Measurements from ENCODE around the gene NAMPT.
"Not testable (repeated sequence)": the region's sequence is repeated elsewhere in the genome, so short reads cannot be mapped to it uniquely, and the experiment has no call there.

Gene NAMPT

DNA sequence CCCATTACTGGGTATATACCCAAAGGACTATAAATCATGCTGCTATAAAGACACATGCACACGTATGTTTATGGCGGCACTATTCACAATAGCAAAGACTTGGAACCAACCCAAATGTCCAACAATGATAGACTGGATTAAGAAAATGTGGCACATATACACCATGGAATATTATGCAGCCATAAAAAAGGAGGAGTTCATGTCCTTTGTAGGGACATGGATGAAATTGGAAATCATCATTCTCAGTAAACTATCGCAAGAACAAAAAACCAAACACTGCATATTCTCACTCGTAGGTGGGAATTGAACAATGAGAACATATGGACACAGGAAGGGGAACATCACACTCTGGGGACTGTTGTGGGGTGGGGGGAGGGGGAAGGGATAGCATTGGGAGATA is 13.8 kb upstream of the NAMPT start:
- not testable (repeated sequence) for H3K9ac ChIP-seq (ENCODE audit: low read length); H3K4me1 ChIP-seq (ENCODE audit: control insufficient read depth, insufficient read depth, low read length); H3K4me3 ChIP-seq (ENCODE audit: low read depth, low read length); H3K9me3 ChIP-seq (ENCODE audit: control insufficient read depth, insufficient read depth, low read depth, low read length); H3K27me3 ChIP-seq (ENCODE audit: control insufficient read depth, insufficient read depth, low read length); H3K36me3 ChIP-seq (ENCODE audit: control insufficient read depth, insufficient read depth, low read length); H3K27ac ChIP-seq (ENCODE audit: low read depth, low read length)

- H3K36me3 ChIP-seq (ENCODE audit: control insufficient read depth, insufficient read depth, low read length); H3K9me3 ChIP-seq (ENCODE audit: control insufficient read depth, insufficient read depth, low read depth, low read length); H3K27me3 ChIP-seq (ENCODE audit: control insufficient read depth, insufficient read depth, low read length); H3K9ac ChIP-seq (ENCODE audit: low read length); H3K27ac ChIP-seq (ENCODE audit: low read depth, low read length); H3K4me1 ChIP-seq (ENCODE audit: control insufficient read depth, insufficient read depth, low read length); H3K4me3 ChIP-seq (ENCODE audit: low read depth, low read length): not testable (repeated sequence)
These were observed 13.4 kb upstream of the NAMPT start for GRCh38 chr7:106298155-106298554.

DNA sequence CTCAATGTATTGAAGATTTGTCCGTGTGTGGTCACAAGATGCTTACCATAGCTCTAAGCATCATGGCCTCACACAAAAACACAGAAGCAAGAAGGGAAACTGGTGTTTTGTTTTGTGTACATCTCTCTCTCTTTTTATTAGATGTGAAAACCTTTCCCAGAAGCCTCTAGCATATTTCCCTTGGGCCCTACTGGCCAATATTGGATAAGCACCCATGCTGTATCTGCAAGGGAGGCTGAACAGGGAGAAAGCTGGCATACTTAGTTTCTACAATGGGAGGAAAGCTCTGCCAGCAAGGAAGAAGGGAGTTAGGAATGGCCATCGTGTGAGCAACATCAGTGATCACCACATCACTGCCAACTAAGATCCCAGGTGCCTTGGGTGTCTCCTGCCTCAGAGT is 9.6 kb upstream of the NAMPT start:
- no peaks in the 10 kb centered on the region for H3K27me3 ChIP-seq (ENCODE audit: control insufficient read depth, insufficient read depth, low read length)
- no peaks in the 10 kb centered on the region for H3K36me3 ChIP-seq (ENCODE audit: control insufficient read depth, insufficient read depth, low read length)
- H3K9ac ChIP-seq (ENCODE audit: low read length): no peak overlapping the region
- peaks cover 6% of the 10 kb centered on the region; the same call in 1 of the 2 replicates for H3K9me3 ChIP-seq (ENCODE audit: control insufficient read depth, insufficient read depth, low read depth, low read length)
- no peak overlapping the region for H3K4me3 ChIP-seq (ENCODE audit: low read depth, low read length)
- no peak overlapping the region for H3K27ac ChIP-seq (ENCODE audit: low read depth, low read length)
- H3K4me1 ChIP-seq (ENCODE audit: control insufficient read depth, insufficient read depth, low read length): no peaks in the 10 kb centered on the region

DNA sequence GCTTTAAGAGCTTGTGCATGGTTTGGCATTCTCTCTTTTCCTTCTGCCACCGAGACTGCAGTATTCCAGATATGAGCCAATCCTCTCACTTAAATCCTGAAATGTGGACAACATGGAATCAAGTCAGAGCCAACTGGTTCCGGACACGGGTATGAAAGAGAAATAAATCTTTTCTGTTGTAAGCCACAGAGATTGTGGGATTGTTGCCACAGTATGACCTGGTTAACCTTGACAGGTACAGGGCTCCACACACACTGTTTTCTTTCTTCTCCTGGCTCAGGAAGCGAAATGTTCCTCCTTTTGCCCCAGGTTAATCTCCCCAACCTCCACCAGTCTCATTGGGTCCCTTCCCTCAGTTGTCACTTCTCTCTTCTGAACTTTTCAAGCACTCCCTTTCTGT is 6.5 kb upstream of the NAMPT start:
- Histone ChIP-seq H3K9me3 (ENCODE audit: control insufficient read depth, insufficient read depth, low read depth, low read length) (peaks cover 6% of the 10 kb centered on the region; the same call in 1 of the 2 replicates), H3K4me1 (ENCODE audit: control insufficient read depth, insufficient read depth, low read length) (no peaks in the 10 kb centered on the region), H3K36me3 (ENCODE audit: control insufficient read depth, insufficient read depth, low read length) (no peaks in the 10 kb centered on the region), H3K4me3 (ENCODE audit: low read depth, low read length) (no peak overlapping the region), H3K9ac (ENCODE audit: low read length) (no peak overlapping the region), H3K27me3 (ENCODE audit: control insufficient read depth, insufficient read depth, low read length) (no peaks in the 10 kb centered on the region), H3K27ac (ENCODE audit: low read depth, low read length) (no peak overlapping the region)

- peaks cover 6% of the 10 kb centered on the region; the same call in 1 of the 2 replicates for H3K9me3 ChIP-seq (ENCODE audit: control insufficient read depth, insufficient read depth, low read depth, low read length)
- no peak overlapping the region for H3K4me3 ChIP-seq (ENCODE audit: low read depth, low read length)
- no peaks in the 10 kb centered on the region for H3K36me3 ChIP-seq (ENCODE audit: control insufficient read depth, insufficient read depth, low read length)
- H3K4me1 ChIP-seq (ENCODE audit: control insufficient read depth, insufficient read depth, low read length): peaks cover 6% of the 10 kb centered on the region; the same call in 1 of the 2 replicates
- no peak overlapping the region for H3K27ac ChIP-seq (ENCODE audit: low read depth, low read length)
- no peaks in the 10 kb centered on the region for H3K27me3 ChIP-seq (ENCODE audit: control insufficient read depth, insufficient read depth, low read length)
- no peak overlapping the region for H3K9ac ChIP-seq (ENCODE audit: low read length)
These were observed 5.5 kb upstream of the NAMPT start for GRCh38 chr7:106290319-106290718.

- Histone ChIP-seq H3K4me1 (ENCODE audit: control insufficient read depth, insufficient read depth, low read length) (peaks cover 6% of the 10 kb centered on the region; the same call in 1 of the 2 replicates), H3K36me3 (ENCODE audit: control insufficient read depth, insufficient read depth, low read length) (no peaks in the 10 kb centered on the region), H3K27me3 (ENCODE audit: control insufficient read depth, insufficient read depth, low read length) (no peaks in the 10 kb centered on the region), H3K4me3 (ENCODE audit: low read depth, low read length) (no peak overlapping the region), H3K27ac (ENCODE audit: low read depth, low read length) (no peak overlapping the region), H3K9me3 (ENCODE audit: control insufficient read depth, insufficient read depth, low read depth, low read length) (peaks cover 6% of the 10 kb centered on the region; the same call in 1 of the 2 replicates), H3K9ac (ENCODE audit: low read length) (no peak overlapping the region)
These were observed 5.1 kb upstream of the NAMPT start for GRCh38 chr7:106289848-106290247.

GRCh38 chr7:106288263-106288662 is 3.5 kb upstream of the NAMPT start:
- H3K36me3 ChIP-seq (ENCODE audit: control insufficient read depth, insufficient read depth, low read length): no peaks in the 10 kb centered on the region

DNA sequence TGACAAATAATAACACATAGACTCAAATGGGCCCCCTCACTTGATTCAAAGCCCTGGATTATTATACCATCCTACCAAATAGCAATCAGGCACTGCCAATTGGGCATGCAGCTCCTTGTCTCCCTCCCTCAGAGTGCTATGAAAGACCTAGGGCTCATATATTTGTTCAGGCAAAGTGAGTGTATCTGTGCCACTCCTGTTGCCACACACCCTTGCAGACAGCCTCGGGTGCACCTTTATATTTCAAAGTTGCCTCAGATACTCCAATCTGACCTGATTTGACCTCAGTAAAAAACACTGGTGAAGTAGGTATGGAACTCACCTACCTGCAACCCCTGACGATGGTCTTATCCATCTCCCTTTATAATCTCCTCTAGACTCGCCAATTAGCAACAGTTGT is 3.0 kb upstream of the NAMPT start:
- peaks cover 9% of the 10 kb centered on the region for H3K4me1 ChIP-seq (ENCODE audit: control insufficient read depth, insufficient read depth, low read length)
- H3K36me3 ChIP-seq (ENCODE audit: control insufficient read depth, insufficient read depth, low read length): no peaks in the 10 kb centered on the region
- H3K27ac ChIP-seq (ENCODE audit: low read depth, low read length): no peak overlapping the region
- H3K4me3 ChIP-seq (ENCODE audit: low read depth, low read length): no peak overlapping the region
- no peak overlapping the region for H3K9ac ChIP-seq (ENCODE audit: low read length)
- H3K27me3 ChIP-seq (ENCODE audit: control insufficient read depth, insufficient read depth, low read length): no peaks in the 10 kb centered on the region
- no peaks in the 10 kb centered on the region for H3K9me3 ChIP-seq (ENCODE audit: control insufficient read depth, insufficient read depth, low read depth, low read length)

More at GRCh38 chr7:106288263-106288662, 3.5 kb upstream of the NAMPT start:
- H3K9ac ChIP-seq (ENCODE audit: low read length): no peak overlapping the region
- H3K9me3 ChIP-seq (ENCODE audit: control insufficient read depth, insufficient read depth, low read depth, low read length): peaks cover 3% of the 10 kb centered on the region; the same call in 1 of the 2 replicates
- no peaks in the 10 kb centered on the region for H3K27me3 ChIP-seq (ENCODE audit: control insufficient read depth, insufficient read depth, low read length)
- H3K4me1 ChIP-seq (ENCODE audit: control insufficient read depth, insufficient read depth, low read length): peaks cover 6% of the 10 kb centered on the region; the same call in 1 of the 2 replicates
- no peak overlapping the region for H3K27ac ChIP-seq (ENCODE audit: low read depth, low read length)
- no peak overlapping the region for H3K4me3 ChIP-seq (ENCODE audit: low read depth, low read length)

- H3K27ac ChIP-seq (ENCODE audit: low read depth, low read length): peak overlapping the region; percentile 11; the same call in 1 of the 2 replicates
- no peaks in the 10 kb centered on the region for H3K9me3 ChIP-seq (ENCODE audit: control insufficient read depth, insufficient read depth, low read depth, low read length)
- peak overlapping the region; percentile 86 for H3K9ac ChIP-seq (ENCODE audit: low read length)
- H3K36me3 ChIP-seq (ENCODE audit: control insufficient read depth, insufficient read depth, low read length): no peaks in the 10 kb centered on the region
- H3K4me3 ChIP-seq (ENCODE audit: low read depth, low read length): peak overlapping the region; percentile 68
- peaks cover 17% of the 10 kb centered on the region for H3K4me1 ChIP-seq (ENCODE audit: control insufficient read depth, insufficient read depth, low read length)
- no peaks in the 10 kb centered on the region for H3K27me3 ChIP-seq (ENCODE audit: control insufficient read depth, insufficient read depth, low read length)
These were observed 1.2 kb upstream of the NAMPT start for GRCh38 chr7:106285855-106286492.

DNA sequence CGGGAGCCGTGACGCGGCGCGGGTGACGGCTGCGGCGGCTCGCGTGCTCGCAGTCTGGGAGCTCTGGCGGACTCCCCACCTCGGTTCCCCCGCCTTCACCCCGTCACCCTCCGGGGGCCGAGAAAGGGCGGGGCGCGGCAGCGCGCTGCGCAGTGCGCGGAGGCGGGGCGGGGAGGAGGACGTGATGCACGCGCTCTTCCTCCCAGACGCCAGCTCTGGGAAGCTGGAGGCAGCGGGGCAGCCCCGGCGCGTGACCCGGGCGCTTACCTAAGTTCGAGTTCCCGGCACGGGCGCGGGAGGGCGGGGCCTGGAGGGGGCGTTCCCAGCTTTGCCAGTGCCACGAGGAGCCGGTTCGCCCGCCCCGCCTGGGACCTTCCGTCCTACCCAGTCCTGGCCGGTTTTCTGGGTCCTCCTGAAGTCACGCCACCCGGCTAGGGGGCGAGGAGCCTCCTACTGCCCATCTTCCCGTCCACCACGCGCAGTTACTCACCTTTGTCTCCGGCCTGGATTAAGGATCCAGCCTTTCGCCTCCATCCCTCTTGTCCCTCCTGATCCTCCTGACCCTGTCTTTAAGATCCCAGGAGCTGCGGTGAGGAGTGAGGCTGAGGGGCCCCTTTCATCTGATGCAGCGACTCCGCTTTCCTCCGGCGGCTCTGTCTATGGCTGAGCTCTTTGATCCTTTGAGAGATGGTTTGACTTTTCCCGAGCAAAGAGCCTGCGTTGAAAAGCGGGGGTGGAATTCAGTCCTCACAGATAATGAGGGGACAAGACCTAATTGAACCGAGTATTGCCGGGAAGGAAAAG is 470 bp upstream of the NAMPT start:
- Histone ChIP-seq H3K4me3 (ENCODE audit: low read depth, low read length) (peak overlapping the region; percentile 68), H3K27ac (ENCODE audit: low read depth, low read length) (peak overlapping the region; percentile 11; the same call in 1 of the 2 replicates), H3K4me1 (ENCODE audit: control insufficient read depth, insufficient read depth, low read length) (peaks cover 19% of the 10 kb centered on the region), H3K27me3 (ENCODE audit: control insufficient read depth, insufficient read depth, low read length) (no peaks in the 10 kb centered on the region), H3K9me3 (ENCODE audit: control insufficient read depth, insufficient read depth, low read depth, low read length) (no peaks in the 10 kb centered on the region), H3K36me3 (ENCODE audit: control insufficient read depth, insufficient read depth, low read length) (no peaks in the 10 kb centered on the region), H3K9ac (ENCODE audit: low read length) (peak overlapping the region; percentile 86)

All from HUES6 (cell line).